Lower leg skin (tissue), 3 donors: ENCODE measurements around the gene SRGN.

Experiments
- CTCF ChIP-seq, 3 donors: fragments of 450-650 bp; IDR thresholded peaks; one replicate each; pipeline ENCODE4 v1.5.1; 2016; ENCODE audit warnings: antibody characterized with exemption in 3 of 3, mild to moderate bottlenecking in 3 of 3, moderate library complexity in 2 of 3
- POLR2A ChIP-seq, 2 donors: fragments of 450-650 bp; IDR thresholded peaks; one replicate each; pipeline ENCODE4 v1.6.1; 2016 to 2017; ENCODE audit warnings: antibody characterized with exemption in 2 of 2, mild to moderate bottlenecking in 1 of 2, moderate library complexity in 1 of 2

- TF ChIP-seq CTCF (IDR thresholded peaks at IDR 0.05) (no peak), POLR2A (IDR thresholded peaks at IDR 0.05) (no peak)
Measured at GRCh38 chr10:69151984-69152383, 64.1 kb downstream of the SRGN start.
